Neural progenitor cell (in vitro differentiated cells): ENCODE measurements around the gene NEB.

Source experiments
- EZH2 ChIP-seq: fragments of 200-600 bp; sonication (generic); IDR thresholded peaks from 2 replicates; pipeline ENCODE4 v1.6.1; 2017; ENCODE audit warnings: antibody characterized with exemption, mild to moderate bottlenecking, moderate library complexity
- EZH2phosphoT487 ChIP-seq: fragments of 200-600 bp; sonication (generic); IDR thresholded peaks from 2 replicates; pipeline ENCODE4 v1.6.1; 2017; ENCODE audit warnings: antibody characterized with exemption
- TF ChIP-seq, protein P1 (sequence below): fragments of 200-600 bp; sonication (generic); IDR thresholded peaks from 2 replicates; pipeline ENCODE4 v1.5.1; 2017; ENCODE audit warnings: antibody characterized with exemption, mild to moderate bottlenecking

GRCh38 chr2:151481744-151482143 is 252.5 kb downstream of the NEB start:
- TF ChIP-seq, protein P1, sequence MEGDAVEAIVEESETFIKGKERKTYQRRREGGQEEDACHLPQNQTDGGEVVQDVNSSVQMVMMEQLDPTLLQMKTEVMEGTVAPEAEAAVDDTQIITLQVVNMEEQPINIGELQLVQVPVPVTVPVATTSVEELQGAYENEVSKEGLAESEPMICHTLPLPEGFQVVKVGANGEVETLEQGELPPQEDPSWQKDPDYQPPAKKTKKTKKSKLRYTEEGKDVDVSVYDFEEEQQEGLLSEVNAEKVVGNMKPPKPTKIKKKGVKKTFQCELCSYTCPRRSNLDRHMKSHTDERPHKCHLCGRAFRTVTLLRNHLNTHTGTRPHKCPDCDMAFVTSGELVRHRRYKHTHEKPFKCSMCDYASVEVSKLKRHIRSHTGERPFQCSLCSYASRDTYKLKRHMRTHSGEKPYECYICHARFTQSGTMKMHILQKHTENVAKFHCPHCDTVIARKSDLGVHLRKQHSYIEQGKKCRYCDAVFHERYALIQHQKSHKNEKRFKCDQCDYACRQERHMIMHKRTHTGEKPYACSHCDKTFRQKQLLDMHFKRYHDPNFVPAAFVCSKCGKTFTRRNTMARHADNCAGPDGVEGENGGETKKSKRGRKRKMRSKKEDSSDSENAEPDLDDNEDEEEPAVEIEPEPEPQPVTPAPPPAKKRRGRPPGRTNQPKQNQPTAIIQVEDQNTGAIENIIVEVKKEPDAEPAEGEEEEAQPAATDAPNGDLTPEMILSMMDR = no peak
- no peak for TF ChIP-seq EZH2
- no peak for TF ChIP-seq EZH2phosphoT487
